ENCODE results near the gene PGK1.
"Not testable (repeated sequence)": the region's sequence is repeated elsewhere in the genome, so short reads cannot be mapped to it uniquely, and the experiment has no call there.

The PGK1 gene

GRCh38 chrX:78109458-78109857, 5.4 kb downstream of the PGK1 start:
- in situ Hi-C loops (cut with MboI; ENCODE audit: low pct_unique_long_range_greater_than_20kb, low sequenced_read_pairs): no loop called here
- no peak for DNase-seq

GRCh38 chrX:78111140-78111931, 7.3 kb downstream of the PGK1 start:
- in situ Hi-C loops (cut with MboI; ENCODE audit: low pct_unique_long_range_greater_than_20kb, low sequenced_read_pairs): no loop called here
- DNase-seq: no peak

- no peak for DNase-seq
- in situ Hi-C loops (cut with MboI; ENCODE audit: low pct_unique_long_range_greater_than_20kb, low sequenced_read_pairs): no loop called here
These were observed 12.3 kb downstream of the PGK1 start for GRCh38 chrX:78116365-78116764.

GRCh38 chrX:78116766-78117165, 12.7 kb downstream of the PGK1 start:
- DNase-seq: peak; percentile 84
- in situ Hi-C loops (cut with MboI; ENCODE audit: low pct_unique_long_range_greater_than_20kb, low sequenced_read_pairs): no loop called here

GRCh38 chrX:78118628-78119027, 14.6 kb downstream of the PGK1 start:
- no peak for DNase-seq
- in situ Hi-C loops (cut with MboI; ENCODE audit: low pct_unique_long_range_greater_than_20kb, low sequenced_read_pairs): no loop called here

- peak; percentile 82 for DNase-seq
- in situ Hi-C loops (cut with MboI; ENCODE audit: low pct_unique_long_range_greater_than_20kb, low sequenced_read_pairs): no loop called here
These were observed 15.6 kb downstream of the PGK1 start for GRCh38 chrX:78119521-78120227.

GRCh38 chrX:78123190-78123589, 19.1 kb downstream of the PGK1 start:
- DNase-seq: no peak
- in situ Hi-C loops (cut with MboI; ENCODE audit: low pct_unique_long_range_greater_than_20kb, low sequenced_read_pairs): no loop called here

GRCh38 chrX:78124307-78124706, 20.3 kb downstream of the PGK1 start:
- DNase-seq: peak; percentile 56
- in situ Hi-C loops (cut with MboI; ENCODE audit: low pct_unique_long_range_greater_than_20kb, low sequenced_read_pairs): no loop called here

- DNase-seq: no peak
- in situ Hi-C loops (cut with MboI; ENCODE audit: low pct_unique_long_range_greater_than_20kb, low sequenced_read_pairs): no loop called here
These were observed 21.1 kb downstream of the PGK1 start for GRCh38 chrX:78125148-78125547.

GRCh38 chrX:78125781-78126180, 21.7 kb downstream of the PGK1 start:
- in situ Hi-C loops (cut with MboI; ENCODE audit: low pct_unique_long_range_greater_than_20kb, low sequenced_read_pairs); DNase-seq: not testable (repeated sequence)

GRCh38 chrX:78129714-78130113, 25.7 kb downstream of the PGK1 start:
- no peak for DNase-seq
- in situ Hi-C loops (cut with MboI; ENCODE audit: low pct_unique_long_range_greater_than_20kb, low sequenced_read_pairs): no loop called here

- in situ Hi-C loops (cut with MboI; ENCODE audit: low pct_unique_long_range_greater_than_20kb, low sequenced_read_pairs): no loop called here
- DNase-seq: no peak
These were observed 26.3 kb downstream of the PGK1 start for GRCh38 chrX:78130396-78130795.

GRCh38 chrX:78131117-78131516, 27.1 kb downstream of the PGK1 start:
- in situ Hi-C loops (cut with MboI; ENCODE audit: low pct_unique_long_range_greater_than_20kb, low sequenced_read_pairs): no loop called here
- DNase-seq: no peak

- in situ Hi-C loops (cut with MboI; ENCODE audit: low pct_unique_long_range_greater_than_20kb, low sequenced_read_pairs): no loop called here
- no peak for DNase-seq
These were observed 29.4 kb downstream of the PGK1 start for GRCh38 chrX:78133238-78133960.

GRCh38 chrX:78139160-78140123, 35.4 kb downstream of the PGK1 start, which contains the start of gene TAF9B:
Gene TAF9B, minus strand, starts transcription at chrX:78139650. Its CDS starts 39 bp downstream, at chrX:78139611.
- DNase-seq: peak; percentile 94
- in situ Hi-C loops (cut with MboI; ENCODE audit: low pct_unique_long_range_greater_than_20kb, low sequenced_read_pairs): no loop called here

GRCh38 chrX:78140206-78140605, 36.2 kb downstream of the PGK1 start:
- no peak for DNase-seq
- in situ Hi-C loops (cut with MboI; ENCODE audit: low pct_unique_long_range_greater_than_20kb, low sequenced_read_pairs): no loop called here

GRCh38 chrX:78147002-78147540, 43.0 kb downstream of the PGK1 start:
- DNase-seq; in situ Hi-C loops (cut with MboI; ENCODE audit: low pct_unique_long_range_greater_than_20kb, low sequenced_read_pairs): not testable (repeated sequence)

GRCh38 chrX:78157373-78157772, 53.3 kb downstream of the PGK1 start:
- in situ Hi-C loops (cut with MboI; ENCODE audit: low pct_unique_long_range_greater_than_20kb, low sequenced_read_pairs); DNase-seq: not testable (repeated sequence)
